Left ventricle myocardium inferior (tissue), 1 donor: ENCODE results near the gene ZSCAN21. TPM values are rescaled to one million over a fixed set of nuclear protein-coding genes. Genes with fewer than 3 reads are reported as not detected.

Experiments
- DNase-seq: peaks from one replicate; pipeline ENCODE4 v3.0.0-alpha.2; 2020
- H3K27ac ChIP-seq: fragments of 200-600 bp; replicated peaks from 2 replicates; pipeline ENCODE4 v1.8.0; 2021
- H3K27me3 ChIP-seq: fragments of 200-600 bp; 2 replicates; pipeline ENCODE4 v1.8.0; 2021; ENCODE audit warnings: low read depth
- H3K36me3 ChIP-seq: fragments of 200-600 bp; 2 replicates; pipeline ENCODE4 v1.8.0; 2021
- H3K4me1 ChIP-seq: fragments of 200-600 bp; 2 replicates; pipeline ENCODE4 v1.8.0; 2021
- H3K4me3 ChIP-seq: fragments of 200-600 bp; 2 replicates; pipeline ENCODE4 v1.8.0; 2021; ENCODE audit warnings: mild to moderate bottlenecking, moderate library complexity
- H3K9me3 ChIP-seq: fragments of 200-600 bp; replicated peaks from 2 replicates; pipeline ENCODE4 v1.8.0; 2021
- intact Hi-C: fragments of 100-400 bp; cut with micrococcal nuclease; formaldehyde crosslinking; loops from one replicate; pipeline ENCODE4 v1.11.0; 2022
- total RNA-seq: library from RNA; stranded (reverse); fragmentation: NEBNext Ultra II Directional; extraction: Animal tissue kit (Norgen Biotek cat#: 25700); gene quantifications from one replicate; pipeline ENCODE4 v1.2.1, GENCODE V29; 2021
- TF ChIP-seq, protein P1 (sequence below): fragments of 200-600 bp; IDR thresholded peaks from 2 replicates; pipeline ENCODE4 v1.8.0; 2021; ENCODE audit warnings: antibody characterized with exemption, mild to moderate bottlenecking, borderline replicate concordance
- donor health status: DM: no; HTN: yes; CAD: no; lungs with severe emphysema.

ZSCAN21 gene
- total RNA-seq, 1 donor from 2014 or later, result 6.4 TPM

DNA sequence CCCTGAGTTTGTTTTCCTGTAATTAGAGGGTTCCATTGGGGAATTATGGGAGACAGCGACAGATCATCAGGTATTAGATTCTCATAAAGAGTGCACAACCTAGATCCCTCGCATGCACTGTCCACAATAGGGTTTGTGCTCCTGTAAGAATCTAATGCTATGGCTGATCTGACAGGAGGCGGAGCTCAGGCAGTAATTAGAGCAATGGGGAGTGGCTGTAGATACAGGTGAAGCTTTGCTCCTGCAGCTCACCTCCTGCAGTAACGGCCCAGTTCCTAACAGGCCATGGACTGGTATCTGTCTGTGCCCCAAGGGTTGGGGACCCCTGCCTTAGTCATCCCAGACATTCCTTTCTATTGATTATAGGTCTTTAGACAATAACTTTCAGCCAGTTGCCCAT, 894 bp upstream of the ZSCAN21 start:
- Histone ChIP-seq H3K4me3 (no peak overlapping the region), H3K36me3 (peaks cover 5% of the 10 kb centered on the region), H3K4me1 (peaks cover 29% of the 10 kb centered on the region), H3K27ac (no peak overlapping the region), H3K27me3 (no peaks in the 10 kb centered on the region), H3K9me3 (no peaks in the 10 kb centered on the region)
- TF ChIP-seq, protein P1, sequence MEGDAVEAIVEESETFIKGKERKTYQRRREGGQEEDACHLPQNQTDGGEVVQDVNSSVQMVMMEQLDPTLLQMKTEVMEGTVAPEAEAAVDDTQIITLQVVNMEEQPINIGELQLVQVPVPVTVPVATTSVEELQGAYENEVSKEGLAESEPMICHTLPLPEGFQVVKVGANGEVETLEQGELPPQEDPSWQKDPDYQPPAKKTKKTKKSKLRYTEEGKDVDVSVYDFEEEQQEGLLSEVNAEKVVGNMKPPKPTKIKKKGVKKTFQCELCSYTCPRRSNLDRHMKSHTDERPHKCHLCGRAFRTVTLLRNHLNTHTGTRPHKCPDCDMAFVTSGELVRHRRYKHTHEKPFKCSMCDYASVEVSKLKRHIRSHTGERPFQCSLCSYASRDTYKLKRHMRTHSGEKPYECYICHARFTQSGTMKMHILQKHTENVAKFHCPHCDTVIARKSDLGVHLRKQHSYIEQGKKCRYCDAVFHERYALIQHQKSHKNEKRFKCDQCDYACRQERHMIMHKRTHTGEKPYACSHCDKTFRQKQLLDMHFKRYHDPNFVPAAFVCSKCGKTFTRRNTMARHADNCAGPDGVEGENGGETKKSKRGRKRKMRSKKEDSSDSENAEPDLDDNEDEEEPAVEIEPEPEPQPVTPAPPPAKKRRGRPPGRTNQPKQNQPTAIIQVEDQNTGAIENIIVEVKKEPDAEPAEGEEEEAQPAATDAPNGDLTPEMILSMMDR, result no peak
- intact Hi-C loops, result no loop called here
- DNase-seq, result no peak

DNA sequence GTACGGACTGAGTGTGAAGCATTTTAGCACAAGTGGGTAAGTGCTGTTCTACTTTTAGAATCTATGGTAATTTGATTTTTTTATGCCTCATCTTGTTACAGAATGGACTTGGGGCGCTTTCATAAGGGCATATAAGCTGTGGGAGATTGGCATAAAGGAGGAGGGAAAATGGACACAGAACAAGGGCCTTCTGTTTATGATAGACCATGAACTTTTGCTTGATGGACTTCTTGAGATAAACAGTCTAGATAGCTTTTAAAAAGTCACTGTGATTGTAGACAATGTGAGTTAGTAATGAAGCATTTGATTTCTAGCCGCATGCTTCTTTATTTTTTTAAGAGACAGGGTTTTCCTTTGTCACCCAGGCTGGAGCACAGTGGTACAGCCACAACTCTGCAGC, 2.0 kb downstream of the ZSCAN21 start:
- H3K9me3 ChIP-seq, result no peaks in the 10 kb centered on the region
- peaks cover 5% of the 10 kb centered on the region for H3K36me3 ChIP-seq
- no peak for DNase-seq
- intact Hi-C loops, result no loop called here
- no peak overlapping the region for H3K27ac ChIP-seq
- TF ChIP-seq, protein P1, result no peak
- peaks cover 31% of the 10 kb centered on the region for H3K4me1 ChIP-seq
- no peaks in the 10 kb centered on the region for H3K27me3 ChIP-seq
- H3K4me3 ChIP-seq, result no peak overlapping the region

DNA sequence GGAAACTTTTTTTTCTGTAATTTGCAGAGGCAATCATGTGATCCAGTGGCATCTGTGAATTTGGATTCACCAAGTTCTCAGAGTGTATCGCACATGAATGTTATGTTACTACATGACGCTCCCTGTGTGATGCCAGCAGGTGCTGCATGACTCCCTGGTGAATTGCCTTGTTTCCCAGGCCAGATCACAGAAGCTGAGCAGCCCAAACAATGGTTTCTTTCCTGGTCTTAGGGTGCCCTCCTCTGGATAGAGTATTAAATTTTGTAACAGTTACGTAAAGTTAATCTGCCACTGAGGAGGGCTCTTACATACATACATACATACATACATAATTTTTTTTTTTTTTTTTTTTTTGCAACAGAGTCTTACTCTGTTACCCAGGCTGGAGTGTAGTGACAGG, 3.6 kb downstream of the ZSCAN21 start:
- TF ChIP-seq, protein P1, result peak; percentile 23
- Histone ChIP-seq H3K27ac (no peak overlapping the region), H3K4me1 (peaks cover 31% of the 10 kb centered on the region)

DNA sequence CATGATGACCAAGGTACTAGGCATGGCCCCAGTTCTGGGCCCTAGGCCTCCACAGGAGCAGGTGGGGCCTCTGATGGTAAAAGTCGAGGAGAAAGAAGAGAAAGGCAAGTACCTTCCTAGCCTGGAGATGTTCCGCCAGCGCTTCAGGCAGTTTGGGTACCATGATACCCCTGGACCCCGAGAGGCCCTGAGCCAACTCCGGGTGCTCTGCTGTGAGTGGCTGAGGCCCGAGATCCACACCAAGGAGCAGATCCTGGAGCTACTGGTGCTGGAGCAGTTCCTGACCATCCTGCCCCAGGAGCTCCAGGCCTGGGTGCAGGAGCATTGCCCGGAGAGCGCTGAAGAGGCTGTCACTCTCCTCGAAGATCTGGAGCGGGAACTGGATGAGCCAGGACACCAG, 7.4 kb downstream of the ZSCAN21 start:
- no peak for DNase-seq
- no peaks in the 10 kb centered on the region for H3K9me3 ChIP-seq
- intact Hi-C loops, result no loop called here
- no peak overlapping the region for H3K4me3 ChIP-seq
- TF ChIP-seq, protein P1, result no peak
- peaks cover 10% of the 10 kb centered on the region for H3K4me1 ChIP-seq
- peaks cover 57% of the 10 kb centered on the region for H3K36me3 ChIP-seq
- H3K27ac ChIP-seq, result no peak overlapping the region
- H3K27me3 ChIP-seq, result no peaks in the 10 kb centered on the region

More for the DNA sequence above, 3.6 kb downstream of the ZSCAN21 start:
- no peaks in the 10 kb centered on the region for H3K9me3 ChIP-seq
- DNase-seq, result no peak
- H3K27me3 ChIP-seq, result no peaks in the 10 kb centered on the region
- intact Hi-C loops, result no loop called here
- peaks cover 20% of the 10 kb centered on the region for H3K36me3 ChIP-seq
- no peak overlapping the region for H3K4me3 ChIP-seq

DNA sequence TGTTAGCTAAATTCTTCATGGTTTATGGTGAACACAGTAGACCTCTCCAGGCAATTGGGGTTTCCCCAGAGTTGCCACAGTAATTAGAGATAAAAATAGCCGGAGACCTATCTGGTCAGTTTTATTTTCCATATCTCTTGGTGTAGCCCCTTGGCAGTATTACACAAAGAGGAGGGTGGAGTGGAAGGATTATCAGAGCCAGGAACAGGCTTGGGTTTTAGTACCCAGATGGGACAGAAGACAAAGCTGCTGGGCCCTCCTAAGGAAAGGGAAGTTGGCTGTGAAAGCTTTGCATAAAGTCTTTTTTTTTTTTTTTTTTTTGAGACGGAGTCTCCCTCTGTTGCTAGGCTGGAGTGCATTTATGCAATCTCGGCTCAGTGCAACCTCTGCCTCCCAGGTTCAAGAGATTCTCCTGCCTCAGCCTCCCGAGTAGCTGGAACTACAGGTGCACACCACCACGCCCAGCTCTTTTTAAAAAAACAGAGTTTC, 9.7 kb downstream of the ZSCAN21 start:
- no peak overlapping the region for H3K27ac ChIP-seq
- DNase-seq, result no peak
- H3K4me3 ChIP-seq, result no peak overlapping the region
- TF ChIP-seq, protein P1, result no peak
- no peaks in the 10 kb centered on the region for H3K9me3 ChIP-seq
- H3K27me3 ChIP-seq, result no peaks in the 10 kb centered on the region
- no peaks in the 10 kb centered on the region for H3K4me1 ChIP-seq
- intact Hi-C loops, result no loop called here
- H3K36me3 ChIP-seq, result peaks cover 74% of the 10 kb centered on the region
